NT2/D1 (cell line): ENCODE measurements around the gene TLX1.

ENCODE experiments used
- SUZ12 ChIP-seq: IDR thresholded peaks from 2 replicates; pipeline ENCODE4 v1.6.1; 2011; ENCODE audit not compliant: insufficient read length, insufficient read depth; ENCODE audit errors: extremely low read depth
- ZNF274 ChIP-seq: IDR thresholded peaks from 2 replicates; pipeline ENCODE4 v1.6.1; 2011; ENCODE audit warnings: mild to moderate bottlenecking, low read depth, low read length

- no peak for TF ChIP-seq ZNF274
- TF ChIP-seq SUZ12, result no peak
Measured at GRCh38 chr10:101174319-101174718, 43.2 kb downstream of the TLX1 start.
